HG03520 (cell line): ENCODE data around the gene TMEM135.
"Not testable (repeated sequence)": the region's sequence is repeated elsewhere in the genome, so short reads cannot be mapped to it uniquely, and the experiment has no call there.

Experiments
- ATAC-seq: cut with Tn5 transposase; IDR thresholded peaks from one replicate; pipeline ENCODE4 v1.9.1; 2021; ENCODE audit warnings: mild to moderate bottlenecking, moderate library complexity; ENCODE audit not compliant: unreplicated experiment

Gene TMEM135

DNA sequence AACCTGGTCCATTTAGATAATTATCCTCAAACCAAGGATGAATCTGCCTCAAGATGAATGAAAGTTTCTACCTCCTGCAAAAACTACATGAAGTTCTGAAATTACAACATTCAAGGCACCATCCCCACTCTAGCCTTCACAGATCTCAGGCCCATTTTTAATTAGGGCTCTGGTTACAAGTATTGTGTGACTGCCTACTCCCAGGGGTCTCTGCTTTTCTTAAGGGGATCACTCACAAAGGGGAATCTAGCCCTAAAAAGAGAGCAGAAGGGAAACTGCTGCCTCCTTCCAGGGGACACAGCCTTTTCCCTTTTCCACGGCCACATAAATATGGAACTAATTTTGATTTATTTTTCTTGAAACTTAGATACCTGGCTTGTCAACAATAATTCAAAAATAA is 17.4 kb upstream of the TMEM135 start:
- ATAC-seq, result no peak

- ATAC-seq, result no peak
These were observed 16.9 kb upstream of the TMEM135 start for GRCh38 chr11:87020764-87021365.

DNA sequence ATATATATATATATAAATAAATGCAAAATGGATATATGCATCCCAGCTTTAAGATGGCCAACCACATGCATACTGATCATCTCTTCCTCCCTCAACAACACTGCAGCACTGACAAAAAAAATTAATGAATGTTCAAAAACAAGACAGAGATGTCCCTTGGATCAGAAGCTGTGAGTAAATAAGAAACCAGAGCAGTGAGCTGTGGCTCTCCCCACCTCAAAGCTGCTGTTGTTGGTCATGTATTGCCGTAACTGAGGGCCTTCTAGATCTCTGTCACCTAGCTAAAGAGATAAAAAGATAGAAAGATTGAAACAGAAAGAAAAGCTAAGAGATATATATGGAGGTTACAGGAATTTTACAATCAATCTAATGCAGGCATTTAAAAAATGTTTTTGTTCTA is 15.5 kb upstream of the TMEM135 start:
- no peak for ATAC-seq

GRCh38 chr11:87022738-87023137 is 15.0 kb upstream of the TMEM135 start:
- no peak for ATAC-seq

DNA sequence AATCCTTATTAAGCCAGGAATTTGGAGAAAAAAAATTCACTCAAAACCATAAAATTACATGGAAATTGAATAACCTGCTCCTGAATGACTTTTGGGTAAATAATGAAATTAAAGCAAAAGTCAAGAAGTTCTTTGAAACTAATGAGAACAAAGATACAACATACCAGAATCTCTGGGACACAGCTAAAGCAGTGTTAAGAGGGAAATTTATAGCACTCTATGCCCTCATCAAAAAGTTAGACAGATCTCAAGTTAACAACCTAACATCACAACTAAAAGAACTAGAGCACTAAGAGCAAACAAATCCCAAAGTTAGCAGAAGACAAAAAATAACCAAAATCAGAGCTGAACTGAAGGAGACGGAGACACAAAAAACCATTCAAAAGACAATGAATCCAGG is 11.3 kb upstream of the TMEM135 start:
- ATAC-seq, result not testable (repeated sequence)

DNA sequence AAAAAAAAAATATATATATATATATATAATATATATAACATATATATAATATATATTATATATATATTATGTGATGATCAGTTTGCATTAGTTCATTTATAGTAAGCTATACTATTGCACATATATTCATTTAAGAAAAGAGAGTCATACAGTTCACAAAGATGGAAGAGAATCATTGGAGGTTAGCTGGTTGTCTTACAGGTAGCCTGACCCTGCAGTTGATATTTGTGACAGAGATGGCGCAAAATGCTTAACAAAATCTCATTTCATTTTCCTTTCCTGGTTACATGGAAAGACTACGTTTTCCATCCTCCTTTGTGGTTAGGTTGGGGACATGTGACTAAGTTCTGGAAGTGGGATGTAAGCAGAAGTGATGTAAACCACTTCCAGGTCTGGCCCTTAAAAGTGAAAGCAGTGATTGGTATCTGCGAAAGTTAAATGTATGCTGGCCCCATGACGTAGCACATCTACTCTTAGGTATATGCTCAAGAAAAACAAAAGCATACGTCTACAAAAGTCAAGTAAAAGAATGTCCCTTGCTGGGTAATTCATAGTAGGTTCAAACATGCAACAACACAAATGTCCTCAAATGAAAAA is 7.2 kb upstream of the TMEM135 start:
- no peak for ATAC-seq

GRCh38 chr11:87031433-87032170 is 6.1 kb upstream of the TMEM135 start:
- ATAC-seq, result no peak

GRCh38 chr11:87033561-87033960 is 4.2 kb upstream of the TMEM135 start:
- no peak for ATAC-seq

DNA sequence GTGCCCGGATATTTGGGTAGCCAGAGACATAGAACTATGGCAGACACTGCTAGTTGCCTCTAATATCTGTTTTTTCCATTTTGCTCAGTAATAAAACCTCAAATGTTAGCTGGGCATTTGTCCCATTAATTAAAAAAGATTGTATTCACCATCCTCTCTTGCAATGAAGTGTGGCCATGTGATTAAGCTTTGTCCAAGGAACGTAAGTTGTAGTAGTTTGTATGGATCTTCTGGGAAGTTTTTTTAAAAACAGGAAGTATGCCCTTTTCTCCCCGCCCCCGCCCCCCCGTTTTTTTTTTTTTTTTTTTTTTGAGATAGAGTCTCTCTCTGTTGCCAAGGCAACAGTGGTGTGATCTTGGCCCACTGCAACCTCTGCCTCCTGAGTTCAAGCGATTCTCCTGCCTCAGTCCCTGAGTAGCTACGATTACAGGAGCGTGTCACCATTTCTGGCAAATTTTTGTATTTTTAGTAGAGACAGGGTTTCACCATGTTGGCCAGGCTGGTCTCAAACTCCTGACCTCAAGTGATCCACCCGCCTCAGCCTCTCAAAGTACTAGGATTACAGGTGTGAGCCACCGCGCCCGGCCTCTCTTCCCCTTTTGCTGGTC is 1.7 kb upstream of the TMEM135 start:
- no peak for ATAC-seq

- peak; percentile 1 for ATAC-seq
These were observed 831 bp upstream of the TMEM135 start for GRCh38 chr11:87036756-87037449.

DNA sequence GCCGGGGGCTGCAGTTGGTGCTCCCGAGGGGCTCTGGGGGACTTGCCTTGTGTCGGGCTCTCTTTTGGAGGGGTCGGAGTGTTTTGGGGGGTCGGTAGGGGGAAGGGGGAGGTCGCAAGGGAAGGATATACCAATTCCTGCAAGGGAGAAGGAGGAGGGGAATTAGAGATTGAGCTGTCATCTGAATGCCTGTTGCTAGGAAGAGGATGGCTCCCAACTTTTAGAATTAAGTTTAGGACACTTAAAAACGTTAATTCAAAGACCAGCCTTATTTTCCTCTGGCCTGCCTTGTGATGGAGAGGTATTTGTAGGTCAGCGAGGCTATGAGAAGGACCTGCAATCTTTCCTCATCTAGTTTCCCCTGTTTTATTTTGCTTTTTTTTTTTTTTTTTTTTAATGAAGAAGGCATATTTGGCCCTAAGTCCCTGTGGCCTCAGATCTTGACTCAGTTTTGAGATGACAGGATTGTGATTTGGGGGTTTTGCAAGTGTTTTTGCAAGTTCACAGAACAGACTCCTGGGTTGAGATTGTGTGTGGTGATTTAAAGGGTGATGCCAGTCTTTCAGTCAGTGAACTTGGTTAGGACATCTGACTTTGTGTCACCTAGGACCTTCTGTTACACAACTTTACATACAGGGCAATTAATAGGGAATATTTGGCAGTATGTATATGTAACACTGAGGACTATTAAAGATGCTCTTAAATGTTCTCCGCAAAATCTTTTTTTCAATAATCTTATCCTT is 672 bp downstream of the TMEM135 start:
- ATAC-seq, result no peak

- no peak for ATAC-seq
These were observed 1.6 kb downstream of the TMEM135 start for GRCh38 chr11:87039371-87039770.

DNA sequence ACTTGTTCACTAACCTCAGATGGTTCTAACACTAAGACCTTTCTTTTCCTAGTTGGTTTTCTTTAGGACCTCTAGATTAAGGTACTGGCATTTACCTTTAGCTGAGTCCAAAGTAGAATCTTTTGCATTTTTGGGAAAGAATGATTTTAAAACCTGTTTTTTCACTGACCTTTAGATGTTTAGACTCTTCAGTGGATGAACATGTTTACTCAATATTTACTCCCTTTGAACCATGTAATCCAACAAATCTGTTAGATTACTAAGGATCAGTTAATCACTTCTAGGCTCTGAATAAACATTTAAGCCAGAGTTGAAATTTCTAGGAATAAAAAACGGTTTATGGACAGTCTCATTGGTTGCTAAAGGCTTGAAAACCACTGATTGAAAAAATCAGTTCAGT is 6.2 kb downstream of the TMEM135 start:
- no peak for ATAC-seq

DNA sequence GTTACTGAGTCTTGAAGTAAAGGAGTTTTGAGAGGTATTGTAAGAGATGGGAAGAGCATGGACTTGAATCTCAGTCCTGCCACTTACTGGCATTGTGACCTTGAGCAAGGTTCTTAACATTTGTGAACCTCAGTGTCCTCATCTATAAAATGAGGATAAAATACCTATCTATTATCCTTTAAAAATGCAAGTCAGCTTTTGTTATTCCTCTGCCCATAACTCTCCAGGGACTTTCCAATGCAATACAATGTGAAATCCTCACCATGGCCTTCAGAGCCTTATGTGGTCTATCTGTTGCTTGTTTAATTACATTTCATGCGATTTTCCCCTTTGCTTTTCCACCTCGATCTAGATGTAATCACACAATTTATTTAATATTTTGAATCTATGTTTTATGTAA is 9.1 kb downstream of the TMEM135 start:
- no peak for ATAC-seq

DNA sequence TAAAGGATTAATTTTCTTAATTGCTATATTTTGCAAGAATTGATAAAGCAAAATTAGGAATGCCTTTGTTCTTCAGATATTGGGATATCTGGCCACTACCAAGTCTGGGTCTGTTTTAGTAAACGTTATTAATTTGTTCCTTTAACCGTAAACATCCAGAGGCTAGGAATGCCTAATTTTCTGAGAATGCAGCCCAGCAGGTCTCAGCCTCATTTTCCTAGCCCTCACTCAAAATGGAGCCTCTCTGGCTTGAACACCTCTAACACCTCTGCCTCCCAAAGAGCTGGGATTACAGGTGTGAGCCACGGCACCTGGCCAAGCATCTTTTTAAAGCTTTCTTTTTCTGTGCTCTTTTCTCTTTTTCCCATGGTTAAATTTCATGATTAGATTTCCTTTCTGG is 18.4 kb downstream of the TMEM135 start:
- no peak for ATAC-seq

DNA sequence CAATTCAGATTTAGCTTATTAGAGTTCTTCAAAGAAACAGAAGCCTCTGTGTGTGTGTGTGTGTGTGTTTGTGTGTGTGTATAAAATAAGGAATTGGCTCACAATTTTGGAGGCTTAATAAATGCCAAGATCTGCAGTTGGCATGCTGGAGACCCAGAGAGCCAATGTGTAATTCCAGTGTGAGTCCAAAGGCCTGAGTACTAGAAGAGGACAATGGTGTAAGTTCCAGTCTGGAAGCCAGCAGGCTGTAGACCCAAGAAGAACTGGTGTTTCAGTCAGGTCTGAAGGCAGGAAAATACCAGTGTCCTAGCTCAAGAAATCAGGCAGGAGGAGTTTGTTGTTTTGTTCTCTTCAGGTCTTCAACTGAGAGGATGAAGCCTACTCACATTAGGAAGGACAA is 20.0 kb downstream of the TMEM135 start:
- no peak for ATAC-seq

GRCh38 chr11:87059596-87060390 is 22.1 kb downstream of the TMEM135 start:
- no peak for ATAC-seq

DNA sequence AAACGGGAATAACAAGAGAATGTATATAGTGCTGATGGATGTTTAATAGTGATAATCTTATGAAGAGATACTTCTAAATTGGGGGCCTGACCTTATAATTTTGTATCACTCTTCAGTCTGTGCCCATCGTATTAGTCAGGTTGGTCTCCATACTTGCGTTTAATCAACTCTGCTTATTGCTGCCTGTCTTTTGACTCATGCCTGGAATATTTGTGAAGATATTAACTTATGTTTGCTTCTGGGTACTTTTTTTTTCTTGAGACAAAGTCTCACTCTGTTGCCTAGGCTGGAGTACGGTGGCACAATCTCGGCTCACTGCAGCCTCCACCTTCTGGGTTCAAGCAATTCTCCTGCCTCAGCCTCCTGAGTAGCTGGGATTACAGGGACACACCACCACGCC is 24.0 kb downstream of the TMEM135 start:
- ATAC-seq, result no peak

- no peak for ATAC-seq
These were observed 26.2 kb downstream of the TMEM135 start for GRCh38 chr11:87063982-87064381.

GRCh38 chr11:87072787-87073186 is 35.1 kb downstream of the TMEM135 start:
- ATAC-seq, result no peak
